Loucy (cell line): Measurements from ENCODE around the gene MRGPRE.

Experiments used
- EZH2phosphoT487 ChIP-seq: fragments of 200-600 bp; IDR thresholded peaks from 2 replicates; pipeline ENCODE4 v1.6.1; 2018; ENCODE audit warnings: antibody characterized with exemption, mild to moderate bottlenecking, moderate library complexity, borderline replicate concordance
- TF ChIP-seq, protein P1 (sequence below): fragments of 200-600 bp; sonication (generic); conservative IDR thresholded peaks from 2 replicates; pipeline ENCODE4 v1.5.1; 2014; ENCODE audit warnings: mild to moderate bottlenecking, antibody characterized with exemption, low read length

DNA sequence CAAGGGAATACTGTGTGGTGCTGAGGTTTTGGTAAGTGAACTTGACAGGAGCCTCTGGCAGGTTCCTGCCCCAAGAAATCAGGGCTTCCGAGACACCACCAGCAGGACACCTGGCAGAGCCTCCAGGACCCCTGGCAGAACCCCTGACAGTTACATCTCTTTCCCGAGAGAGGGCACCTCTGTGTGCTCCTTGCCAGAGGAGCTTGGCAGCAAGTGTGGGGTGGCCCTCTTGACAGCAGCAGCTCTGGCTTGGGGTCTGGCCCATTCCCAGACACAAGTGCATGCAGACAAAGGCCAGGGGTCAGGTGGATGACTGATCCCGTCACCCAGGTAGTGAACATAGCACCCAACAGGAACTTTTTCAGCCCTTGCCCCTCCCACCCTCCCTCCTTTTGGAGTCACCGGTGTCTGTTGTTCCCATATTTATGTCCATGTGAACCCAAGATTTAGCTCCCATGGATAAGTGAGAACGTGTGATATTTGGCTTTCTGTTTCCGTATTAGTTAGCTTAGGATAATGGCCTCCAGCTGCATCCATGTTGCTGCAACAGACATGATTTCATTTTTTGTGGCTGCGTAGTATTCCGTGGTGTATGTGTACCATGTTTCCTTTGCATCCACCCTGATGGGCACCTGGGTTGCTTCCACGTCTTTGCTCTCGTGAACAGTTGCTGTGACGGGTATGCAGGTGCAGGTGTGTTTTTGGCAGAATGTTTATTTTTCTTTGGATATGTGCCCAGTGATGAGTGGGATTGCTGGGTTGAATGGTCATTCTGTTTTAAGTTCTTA lies 45.9 kb downstream of the MRGPRE start:
- TF ChIP-seq, protein P1, sequence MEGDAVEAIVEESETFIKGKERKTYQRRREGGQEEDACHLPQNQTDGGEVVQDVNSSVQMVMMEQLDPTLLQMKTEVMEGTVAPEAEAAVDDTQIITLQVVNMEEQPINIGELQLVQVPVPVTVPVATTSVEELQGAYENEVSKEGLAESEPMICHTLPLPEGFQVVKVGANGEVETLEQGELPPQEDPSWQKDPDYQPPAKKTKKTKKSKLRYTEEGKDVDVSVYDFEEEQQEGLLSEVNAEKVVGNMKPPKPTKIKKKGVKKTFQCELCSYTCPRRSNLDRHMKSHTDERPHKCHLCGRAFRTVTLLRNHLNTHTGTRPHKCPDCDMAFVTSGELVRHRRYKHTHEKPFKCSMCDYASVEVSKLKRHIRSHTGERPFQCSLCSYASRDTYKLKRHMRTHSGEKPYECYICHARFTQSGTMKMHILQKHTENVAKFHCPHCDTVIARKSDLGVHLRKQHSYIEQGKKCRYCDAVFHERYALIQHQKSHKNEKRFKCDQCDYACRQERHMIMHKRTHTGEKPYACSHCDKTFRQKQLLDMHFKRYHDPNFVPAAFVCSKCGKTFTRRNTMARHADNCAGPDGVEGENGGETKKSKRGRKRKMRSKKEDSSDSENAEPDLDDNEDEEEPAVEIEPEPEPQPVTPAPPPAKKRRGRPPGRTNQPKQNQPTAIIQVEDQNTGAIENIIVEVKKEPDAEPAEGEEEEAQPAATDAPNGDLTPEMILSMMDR = no peak
- TF ChIP-seq EZH2phosphoT487 = no peak
